ENCODE measurements around the gene LRRIQ3. TPM values are rescaled to one million over a fixed set of nuclear protein-coding genes. Genes with fewer than 3 reads are reported as not detected.

The LRRIQ3 gene
- total RNA-seq, 6 donors from 2014 or later = 0.30 to 0.84 (median 0.31) TPM; not detected in 3

DNA sequence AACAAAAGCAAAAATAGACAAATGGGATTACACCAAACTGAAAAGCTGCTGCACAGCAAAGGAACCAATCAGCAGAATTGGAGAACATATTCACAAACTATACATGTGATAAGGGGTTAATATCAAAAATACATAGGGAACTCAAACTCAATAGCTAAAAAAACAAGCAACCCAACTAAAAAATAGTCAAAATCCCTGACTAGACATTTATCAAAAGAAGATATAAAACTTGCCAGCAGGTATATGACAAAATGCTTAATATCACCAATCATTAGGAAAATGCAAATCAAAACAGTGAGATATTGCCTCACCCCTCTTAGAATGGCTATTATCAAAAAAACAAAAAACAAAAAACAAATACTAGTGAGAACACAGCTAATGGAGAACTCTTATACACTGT is 140.3 kb downstream of the LRRIQ3 start:
- no peaks in the 10 kb centered on the region for H3K36me3 ChIP-seq
- H3K9me3 ChIP-seq = no peaks in the 10 kb centered on the region
- no peak overlapping the region for H3K4me3 ChIP-seq
- ATAC-seq (ENCODE audit: low FRiP score in 2 of 2) = no peak
- H3K4me1 ChIP-seq = no peaks in the 10 kb centered on the region
- TF ChIP-seq POLR2A (IDR thresholded peaks at IDR 0.05) (no peak), POLR2AphosphoS5 (IDR thresholded peaks at IDR 0.05) (no peak), EP300 (IDR thresholded peaks at IDR 0.05) (no peak)
- TF ChIP-seq, protein P1, sequence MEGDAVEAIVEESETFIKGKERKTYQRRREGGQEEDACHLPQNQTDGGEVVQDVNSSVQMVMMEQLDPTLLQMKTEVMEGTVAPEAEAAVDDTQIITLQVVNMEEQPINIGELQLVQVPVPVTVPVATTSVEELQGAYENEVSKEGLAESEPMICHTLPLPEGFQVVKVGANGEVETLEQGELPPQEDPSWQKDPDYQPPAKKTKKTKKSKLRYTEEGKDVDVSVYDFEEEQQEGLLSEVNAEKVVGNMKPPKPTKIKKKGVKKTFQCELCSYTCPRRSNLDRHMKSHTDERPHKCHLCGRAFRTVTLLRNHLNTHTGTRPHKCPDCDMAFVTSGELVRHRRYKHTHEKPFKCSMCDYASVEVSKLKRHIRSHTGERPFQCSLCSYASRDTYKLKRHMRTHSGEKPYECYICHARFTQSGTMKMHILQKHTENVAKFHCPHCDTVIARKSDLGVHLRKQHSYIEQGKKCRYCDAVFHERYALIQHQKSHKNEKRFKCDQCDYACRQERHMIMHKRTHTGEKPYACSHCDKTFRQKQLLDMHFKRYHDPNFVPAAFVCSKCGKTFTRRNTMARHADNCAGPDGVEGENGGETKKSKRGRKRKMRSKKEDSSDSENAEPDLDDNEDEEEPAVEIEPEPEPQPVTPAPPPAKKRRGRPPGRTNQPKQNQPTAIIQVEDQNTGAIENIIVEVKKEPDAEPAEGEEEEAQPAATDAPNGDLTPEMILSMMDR (IDR thresholded peaks at IDR 0.05) = no peak
- no peak overlapping the region for H3K27ac ChIP-seq
- H3K27me3 ChIP-seq = no peaks in the 10 kb centered on the region
- DNase-seq = no peak

DNA sequence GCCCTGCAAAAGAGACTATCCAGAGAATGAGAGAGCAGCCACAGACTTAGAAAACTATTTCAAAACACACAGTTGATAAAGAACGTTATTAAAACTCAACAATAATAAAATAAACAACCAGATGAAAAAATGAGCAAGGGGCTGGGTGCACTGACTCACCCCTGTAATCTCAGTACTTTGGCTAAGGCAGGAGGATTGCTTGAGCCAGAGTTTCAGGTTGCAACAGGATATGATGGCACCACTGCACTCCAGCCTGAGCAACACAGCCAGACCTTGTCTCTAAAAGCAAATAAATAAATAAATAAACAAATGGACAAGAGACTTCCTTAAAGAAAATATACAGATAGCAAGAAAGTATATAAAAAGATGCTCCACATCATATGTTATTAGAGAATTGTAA is 144.6 kb downstream of the LRRIQ3 start:
- no peak for DNase-seq
- no peak overlapping the region for H3K27ac ChIP-seq
- TF ChIP-seq POLR2A (IDR thresholded peaks at IDR 0.05) (no peak), POLR2AphosphoS5 (IDR thresholded peaks at IDR 0.05) (no peak), EP300 (IDR thresholded peaks at IDR 0.05) (no peak)
- TF ChIP-seq, protein P1 (IDR thresholded peaks at IDR 0.05) = no peak
- WGBS, 2 donors = 48 to 64% methylated on average over 1 of the region's 1 CpG
- H3K9me3 ChIP-seq = no peaks in the 10 kb centered on the region
- H3K36me3 ChIP-seq = no peaks in the 10 kb centered on the region
- no peak overlapping the region for H3K4me3 ChIP-seq
- ATAC-seq (ENCODE audit: low FRiP score in 2 of 2) = no peak
- no peaks in the 10 kb centered on the region for H3K4me1 ChIP-seq
- no peaks in the 10 kb centered on the region for H3K27me3 ChIP-seq

DNA sequence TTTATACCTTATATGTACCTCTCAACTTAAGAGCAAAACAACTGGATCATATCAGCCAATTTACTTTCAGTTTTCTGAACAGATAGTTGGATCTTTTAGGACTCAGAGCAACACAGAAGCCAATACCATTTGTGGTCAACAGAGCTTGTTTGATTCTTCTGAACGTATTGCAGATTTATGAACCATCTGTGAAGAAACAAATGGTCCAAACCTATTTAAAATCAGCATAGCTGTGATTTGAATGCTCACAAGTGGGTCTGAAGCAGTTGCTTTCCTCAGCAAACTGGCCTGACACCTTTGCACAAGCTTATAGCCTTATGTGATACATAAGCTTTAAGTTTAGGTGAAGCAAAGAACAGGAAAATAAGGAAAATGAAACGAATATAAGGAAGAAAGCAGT is 147.6 kb downstream of the LRRIQ3 start:
- H3K4me1 ChIP-seq = no peaks in the 10 kb centered on the region
- DNase-seq = no peak
- no peak for TF ChIP-seq EP300 (IDR thresholded peaks at IDR 0.05)
- H3K27me3 ChIP-seq = no peaks in the 10 kb centered on the region
- H3K9me3 ChIP-seq = no peaks in the 10 kb centered on the region
- WGBS, 2 donors = 53 to 70% methylated on average over 2 of the region's 2 CpGs
- no peaks in the 10 kb centered on the region for H3K36me3 ChIP-seq
- H3K27ac ChIP-seq = no peak overlapping the region
- no peak for ATAC-seq (ENCODE audit: low FRiP score in 2 of 2)
- no peak overlapping the region for H3K4me3 ChIP-seq

DNA sequence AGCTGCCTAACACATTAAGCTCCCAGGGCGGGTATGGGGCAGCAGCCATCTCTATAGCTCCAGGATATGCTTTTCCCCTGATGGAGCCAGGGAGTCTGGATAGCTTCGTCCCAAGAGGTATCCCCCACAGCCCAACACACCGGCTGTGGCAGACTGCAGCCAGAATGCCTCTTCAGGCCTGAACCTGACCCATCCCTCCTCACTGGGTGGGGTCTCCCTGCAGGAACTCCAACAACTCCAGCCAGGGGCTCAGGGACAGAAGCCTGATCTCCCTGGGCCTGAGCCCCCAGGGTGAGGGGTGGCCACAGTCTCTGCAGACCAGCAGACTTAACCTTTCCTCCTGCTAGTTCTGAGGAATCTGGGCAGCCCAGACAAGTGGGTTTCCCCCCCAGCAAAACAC is 159.9 kb downstream of the LRRIQ3 start:
- WGBS, 2 donors = 88% methylated on average over 3 of the region's 3 CpGs; no CpG with 5 or more reads in 1 of the 2 donors
- TF ChIP-seq, protein P1 (IDR thresholded peaks at IDR 0.05) = no peak
- TF ChIP-seq POLR2A (IDR thresholded peaks at IDR 0.05) = no peak
- no peak for TF ChIP-seq POLR2AphosphoS5 (IDR thresholded peaks at IDR 0.05)
- no peak for TF ChIP-seq EP300 (IDR thresholded peaks at IDR 0.05)
- H3K27ac ChIP-seq = no peak overlapping the region
- H3K36me3 ChIP-seq = no peaks in the 10 kb centered on the region
- H3K9me3 ChIP-seq = peaks cover 0 to 4% (median 0%) of the 10 kb centered on the region in 4 donors
- peak in 1 of 2 donors; percentile 16 for DNase-seq
- H3K27me3 ChIP-seq = no peaks in the 10 kb centered on the region
- H3K4me3 ChIP-seq = no peak overlapping the region
- ATAC-seq (ENCODE audit: low FRiP score in 2 of 2) = no peak
- H3K4me1 ChIP-seq = no peaks in the 10 kb centered on the region

DNA sequence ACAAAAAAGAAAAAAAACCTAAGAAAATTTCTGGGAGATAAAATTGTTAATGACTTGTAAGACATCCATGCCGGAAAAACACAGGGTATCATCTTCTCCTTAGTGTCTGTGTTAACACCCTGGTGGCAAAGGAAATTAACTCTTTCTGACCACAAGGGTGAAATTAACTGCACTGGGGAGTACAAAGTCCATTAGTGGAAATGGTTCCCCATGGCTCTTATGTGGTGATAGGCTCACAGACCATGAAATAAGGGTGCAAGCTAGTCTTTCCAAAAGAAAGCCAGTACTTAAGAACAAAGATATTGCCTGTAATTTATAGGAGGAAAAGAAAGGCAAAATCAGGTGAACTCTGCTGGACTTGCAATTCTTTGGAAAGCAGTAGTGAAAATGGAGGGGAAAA is 185.4 kb downstream of the LRRIQ3 start:
- ATAC-seq (ENCODE audit: low FRiP score in 2 of 2) (no peak), DNase-seq (no peak)
- H3K36me3 ChIP-seq = no peaks in the 10 kb centered on the region
- WGBS, 2 donors = 19 to 38% methylated on average over 1 of the region's 1 CpG
- H3K9me3 ChIP-seq = no peaks in the 10 kb centered on the region
- no peak overlapping the region for H3K4me3 ChIP-seq
- no peak overlapping the region for H3K27ac ChIP-seq
- H3K4me1 ChIP-seq = no peaks in the 10 kb centered on the region
- no peaks in the 10 kb centered on the region for H3K27me3 ChIP-seq
- TF ChIP-seq, protein P1 (IDR thresholded peaks at IDR 0.05) = no peak
- TF ChIP-seq EP300 (IDR thresholded peaks at IDR 0.05) (no peak), POLR2A (IDR thresholded peaks at IDR 0.05) (no peak), POLR2AphosphoS5 (IDR thresholded peaks at IDR 0.05) (no peak)

Data from upper lobe of left lung (tissue), 6 donors.